ENCODE data around the gene BCL11B. TPM values are rescaled to one million over a fixed set of nuclear protein-coding genes. Genes with fewer than 3 reads are reported as not detected.

Gene BCL11B
- total and polyA plus RNA-seq, 2 donors (not counting 1 experiment from before 2014, with no cell fraction given) = under 0.01 TPM; not detected in 1

GRCh38 chr14:99278836-99279235 is 6.8 kb upstream of the BCL11B start:
- TF ChIP-seq, protein P1, sequence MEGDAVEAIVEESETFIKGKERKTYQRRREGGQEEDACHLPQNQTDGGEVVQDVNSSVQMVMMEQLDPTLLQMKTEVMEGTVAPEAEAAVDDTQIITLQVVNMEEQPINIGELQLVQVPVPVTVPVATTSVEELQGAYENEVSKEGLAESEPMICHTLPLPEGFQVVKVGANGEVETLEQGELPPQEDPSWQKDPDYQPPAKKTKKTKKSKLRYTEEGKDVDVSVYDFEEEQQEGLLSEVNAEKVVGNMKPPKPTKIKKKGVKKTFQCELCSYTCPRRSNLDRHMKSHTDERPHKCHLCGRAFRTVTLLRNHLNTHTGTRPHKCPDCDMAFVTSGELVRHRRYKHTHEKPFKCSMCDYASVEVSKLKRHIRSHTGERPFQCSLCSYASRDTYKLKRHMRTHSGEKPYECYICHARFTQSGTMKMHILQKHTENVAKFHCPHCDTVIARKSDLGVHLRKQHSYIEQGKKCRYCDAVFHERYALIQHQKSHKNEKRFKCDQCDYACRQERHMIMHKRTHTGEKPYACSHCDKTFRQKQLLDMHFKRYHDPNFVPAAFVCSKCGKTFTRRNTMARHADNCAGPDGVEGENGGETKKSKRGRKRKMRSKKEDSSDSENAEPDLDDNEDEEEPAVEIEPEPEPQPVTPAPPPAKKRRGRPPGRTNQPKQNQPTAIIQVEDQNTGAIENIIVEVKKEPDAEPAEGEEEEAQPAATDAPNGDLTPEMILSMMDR (conservative IDR thresholded peaks at IDR 0.05 in 1 of 2, IDR thresholded peaks at IDR 0.05 in 1 of 2; ENCODE audit: low read depth in 1 of 2, low read length in 2 of 2) = no peak
- TF ChIP-seq EZH2 (IDR thresholded peaks at IDR 0.05; ENCODE audit: low read length, missing control alignments) = no peak
- peaks cover 15% of the 10 kb centered on the region for H3K27me3 ChIP-seq (ENCODE audit: control insufficient read depth, insufficient read depth, low read length)
- no peaks in the 10 kb centered on the region for H3K9me3 ChIP-seq (ENCODE audit: control insufficient read depth, insufficient read depth, low read depth, low read length)
- no peaks in the 10 kb centered on the region for H4K20me1 ChIP-seq (ENCODE audit: control insufficient read depth, extremely low read depth, insufficient read depth, low read length)
- DNase-seq (ENCODE audit: low read depth in 2 of 2) = no peak
- H3K4me3 ChIP-seq (replicated peaks in 1 of 4; ENCODE audit: control extremely low read depth in 1 of 4, insufficient read depth in 1 of 4, low read depth in 3 of 4, low read length in 4 of 4) = no peak overlapping the region
- H3K36me3 ChIP-seq (ENCODE audit: control insufficient read depth, insufficient read depth, low read length) = no peaks in the 10 kb centered on the region
- no peak overlapping the region for H3K4me2 ChIP-seq (ENCODE audit: extremely low read depth, insufficient read depth, low read length)
- H3K79me2 ChIP-seq (ENCODE audit: control insufficient read depth, insufficient read depth, low read length) = no peaks in the 10 kb centered on the region
- no peaks in the 10 kb centered on the region for H3K4me1 ChIP-seq (ENCODE audit: control insufficient read depth, extremely low read depth, insufficient read depth, low read length)
- no peak overlapping the region for H2AFZ ChIP-seq (ENCODE audit: low read length)
- H3K9ac ChIP-seq (ENCODE audit: insufficient read depth, low read length) = no peak overlapping the region
- H3K27ac ChIP-seq (ENCODE audit: insufficient read depth, low read length) = no peak overlapping the region

DNA sequence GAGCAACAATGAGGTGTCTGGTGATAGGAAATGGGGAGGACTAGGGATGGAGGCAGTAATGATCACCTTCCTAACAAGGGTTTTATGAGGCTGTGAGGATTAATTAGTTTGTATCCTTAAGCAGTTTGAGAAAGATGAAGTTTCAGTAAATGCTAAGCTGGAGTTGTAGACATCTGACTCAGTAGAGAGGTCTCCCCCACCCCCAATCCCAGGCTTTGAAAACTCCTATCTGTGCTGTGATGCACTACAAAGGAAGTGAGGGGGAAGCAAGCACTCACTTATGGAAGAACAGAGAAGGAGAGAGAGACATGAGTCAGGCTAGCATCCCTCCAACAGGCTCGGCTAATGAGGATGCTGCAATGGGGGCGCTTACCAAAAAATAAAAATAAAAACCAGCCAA is 5.5 kb upstream of the BCL11B start:
- Histone ChIP-seq H2AFZ (ENCODE audit: low read length) (no peak overlapping the region), H3K36me3 (ENCODE audit: control insufficient read depth, insufficient read depth, low read length) (no peaks in the 10 kb centered on the region), H3K79me2 (ENCODE audit: control insufficient read depth, insufficient read depth, low read length) (no peaks in the 10 kb centered on the region), H4K20me1 (ENCODE audit: control insufficient read depth, extremely low read depth, insufficient read depth, low read length) (no peaks in the 10 kb centered on the region), H3K27me3 (ENCODE audit: control insufficient read depth, insufficient read depth, low read length) (peaks cover 25% of the 10 kb centered on the region), H3K27ac (ENCODE audit: insufficient read depth, low read length) (no peak overlapping the region), H3K4me1 (ENCODE audit: control insufficient read depth, extremely low read depth, insufficient read depth, low read length) (no peaks in the 10 kb centered on the region), H3K9ac (ENCODE audit: insufficient read depth, low read length) (no peak overlapping the region), H3K4me3 (replicated peaks in 1 of 4; ENCODE audit: control extremely low read depth in 1 of 4, insufficient read depth in 1 of 4, low read depth in 3 of 4, low read length in 4 of 4) (no peak overlapping the region), H3K4me2 (ENCODE audit: extremely low read depth, insufficient read depth, low read length) (no peak overlapping the region), H3K9me3 (ENCODE audit: control insufficient read depth, insufficient read depth, low read depth, low read length) (no peaks in the 10 kb centered on the region)
- TF ChIP-seq EZH2 (IDR thresholded peaks at IDR 0.05; ENCODE audit: low read length, missing control alignments) = no peak
- TF ChIP-seq, protein P1 (conservative IDR thresholded peaks at IDR 0.05 in 1 of 2, IDR thresholded peaks at IDR 0.05 in 1 of 2; ENCODE audit: low read depth in 1 of 2, low read length in 2 of 2) = no peak
- peak in 1 of 2 donors; percentile 39 for DNase-seq (ENCODE audit: low read depth in 2 of 2)

GRCh38 chr14:99276482-99276881 is 4.5 kb upstream of the BCL11B start:
- peaks cover 35% of the 10 kb centered on the region for H3K27me3 ChIP-seq (ENCODE audit: control insufficient read depth, insufficient read depth, low read length)
- H3K27ac ChIP-seq (ENCODE audit: insufficient read depth, low read length) = no peak overlapping the region
- H3K9ac ChIP-seq (ENCODE audit: insufficient read depth, low read length) = no peak overlapping the region
- no peak for DNase-seq (ENCODE audit: low read depth in 2 of 2)
- H3K4me2 ChIP-seq (ENCODE audit: extremely low read depth, insufficient read depth, low read length) = no peak overlapping the region
- H3K4me3 ChIP-seq (replicated peaks in 1 of 4; ENCODE audit: control extremely low read depth in 1 of 4, insufficient read depth in 1 of 4, low read depth in 3 of 4, low read length in 4 of 4) = no peak overlapping the region
- no peaks in the 10 kb centered on the region for H3K36me3 ChIP-seq (ENCODE audit: control insufficient read depth, insufficient read depth, low read length)
- no peak overlapping the region for H2AFZ ChIP-seq (ENCODE audit: low read length)
- no peaks in the 10 kb centered on the region for H3K4me1 ChIP-seq (ENCODE audit: control insufficient read depth, extremely low read depth, insufficient read depth, low read length)
- no peaks in the 10 kb centered on the region for H3K79me2 ChIP-seq (ENCODE audit: control insufficient read depth, insufficient read depth, low read length)
- H4K20me1 ChIP-seq (ENCODE audit: control insufficient read depth, extremely low read depth, insufficient read depth, low read length) = no peaks in the 10 kb centered on the region
- TF ChIP-seq EZH2 (IDR thresholded peaks at IDR 0.05; ENCODE audit: low read length, missing control alignments) = no peak
- TF ChIP-seq, protein P1 (conservative IDR thresholded peaks at IDR 0.05 in 1 of 2, IDR thresholded peaks at IDR 0.05 in 1 of 2; ENCODE audit: low read depth in 1 of 2, low read length in 2 of 2) = no peak
- no peaks in the 10 kb centered on the region for H3K9me3 ChIP-seq (ENCODE audit: control insufficient read depth, insufficient read depth, low read depth, low read length)
